ELF-1 (cell line): Measurements from ENCODE around the gene SGMS1.

Experiments used
- DNase-seq: peaks from one replicate; pipeline ENCODE4 v3.0.0-alpha.2; 2016; ENCODE audit warnings: low read depth, low spot score

The SGMS1 gene

DNA sequence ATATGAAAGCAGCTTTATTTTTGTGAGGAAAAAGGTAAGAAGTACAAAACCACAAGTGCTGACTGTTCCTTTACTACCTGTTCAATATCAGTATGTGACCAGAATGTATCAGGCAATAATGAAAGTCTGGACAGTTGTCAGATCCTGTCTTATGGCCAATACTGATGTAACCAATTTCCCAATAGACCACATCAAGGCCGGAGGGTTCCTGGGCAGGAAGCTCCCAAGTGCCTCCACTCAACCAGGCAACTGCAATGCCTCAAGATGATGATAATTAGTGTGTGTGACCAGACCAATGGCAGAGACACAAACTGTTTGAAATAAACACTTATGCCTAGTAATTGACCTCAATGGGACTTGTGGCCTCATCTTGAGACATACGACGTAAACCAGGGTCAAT is 223.1 kb downstream of the SGMS1 start:
- DNase-seq: no peak

DNA sequence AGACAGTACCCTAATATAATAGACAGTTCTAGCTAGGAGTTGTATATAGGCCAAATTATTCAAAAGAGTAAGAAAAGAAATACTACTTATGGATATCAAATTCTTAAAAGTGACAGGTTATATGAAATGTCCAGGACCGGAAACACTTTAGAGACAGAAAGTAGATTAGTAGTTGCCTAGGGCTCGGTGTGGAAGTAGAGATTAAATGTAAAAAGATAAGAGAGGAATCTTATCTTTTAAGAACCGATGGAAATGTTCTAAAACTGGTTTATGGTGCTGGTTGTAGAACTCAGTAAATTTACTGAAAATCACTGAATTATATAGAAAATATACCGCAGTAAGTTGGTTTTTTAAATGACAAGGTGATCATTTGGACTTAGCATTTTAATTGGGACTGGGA is 224.9 kb downstream of the SGMS1 start:
- DNase-seq: no peak

DNA sequence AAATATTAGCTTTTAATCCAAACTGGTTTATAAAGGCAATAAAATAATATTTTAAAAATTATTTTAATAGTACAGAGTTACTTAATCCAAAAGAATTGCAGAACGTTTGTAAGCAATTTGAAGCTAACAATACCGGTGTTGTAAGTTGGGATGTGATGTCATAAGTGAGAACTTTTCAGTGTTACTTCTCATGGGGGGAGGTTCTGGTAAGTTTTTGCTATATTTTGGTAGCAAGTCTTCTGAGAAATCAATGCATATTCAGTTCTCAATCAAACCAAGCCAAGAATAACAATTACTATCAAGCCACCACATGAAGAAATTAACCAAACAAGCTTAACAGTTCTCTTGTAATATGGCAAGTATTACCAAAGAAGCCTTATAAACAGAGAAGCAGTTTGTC is 225.4 kb downstream of the SGMS1 start:
- DNase-seq: no peak

DNA sequence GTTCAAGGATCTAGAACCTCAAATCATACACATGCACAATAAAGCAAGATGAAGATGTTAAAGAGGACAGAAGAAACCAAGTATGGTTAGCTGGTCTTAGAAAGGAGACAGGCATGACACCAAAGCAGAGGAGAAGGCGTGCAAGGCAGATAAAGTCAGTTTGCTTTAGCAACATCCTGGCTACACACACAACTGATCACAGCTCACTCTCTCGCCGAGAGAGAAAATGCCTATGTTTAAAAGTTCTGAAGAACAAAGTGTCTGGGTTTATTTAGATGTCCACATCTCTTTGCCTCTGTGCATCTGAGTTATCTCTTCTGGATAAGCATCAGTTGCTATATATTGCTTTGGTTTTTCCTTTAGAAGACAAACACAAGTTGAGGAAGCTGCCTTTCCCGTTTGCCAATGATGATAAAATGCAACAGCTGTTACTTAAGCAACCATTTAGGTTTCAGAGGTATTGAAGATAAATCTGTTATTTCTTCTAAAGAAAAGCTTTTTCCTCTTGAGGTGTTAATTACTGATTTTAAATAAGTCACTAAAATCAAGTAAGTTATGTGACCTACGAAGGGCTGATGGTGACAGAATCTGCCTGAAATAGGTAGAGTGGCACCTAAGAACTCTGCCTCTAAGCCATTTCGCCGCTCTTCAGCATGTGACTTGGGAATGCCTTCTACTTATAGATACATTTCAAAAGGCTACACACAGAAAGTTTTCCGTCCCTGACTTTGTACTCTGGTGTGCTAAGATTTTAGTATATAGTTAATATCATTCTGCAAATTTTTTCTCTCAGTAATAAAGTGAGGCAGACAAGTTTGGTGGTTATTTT is 226.2 kb downstream of the SGMS1 start:
- DNase-seq: no peak

DNA sequence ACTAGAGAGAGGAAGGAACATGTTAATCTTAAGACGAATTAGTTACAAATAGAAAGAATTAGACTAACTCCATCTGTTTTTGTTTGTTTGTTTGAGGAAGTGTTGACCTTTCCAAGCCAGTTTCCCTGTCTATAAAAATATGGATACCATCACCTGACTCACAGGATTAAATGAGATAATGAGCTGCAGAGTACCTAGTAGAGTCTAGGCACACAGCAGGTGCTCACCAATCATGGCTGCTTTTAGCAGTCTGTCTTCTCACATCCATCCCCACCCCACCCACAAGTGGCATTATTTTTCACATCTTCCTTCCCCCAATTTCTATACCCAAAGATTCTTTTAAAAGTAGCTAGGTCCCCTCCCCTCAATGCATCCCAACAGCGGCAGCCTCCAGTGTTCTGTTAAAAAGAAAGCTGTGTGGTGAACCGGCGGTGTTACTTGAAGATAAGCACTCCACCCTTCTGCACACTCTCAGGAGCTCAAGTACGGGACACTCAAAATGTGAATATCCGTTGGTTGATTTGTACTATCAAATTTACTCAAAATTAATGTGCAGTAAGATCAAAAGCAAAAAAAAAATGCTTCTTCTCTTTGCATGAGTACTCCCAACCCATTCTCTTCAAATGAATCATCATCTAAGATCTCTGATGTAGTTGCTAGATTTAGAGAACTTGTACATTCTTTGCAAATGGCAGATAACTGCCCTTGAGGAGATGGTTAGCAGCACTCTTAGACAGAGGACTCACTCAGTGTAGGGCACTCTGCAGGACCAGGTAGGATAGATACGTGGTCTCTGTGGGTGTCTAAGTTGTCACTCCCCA is 227.1 kb downstream of the SGMS1 start:
- no peak for DNase-seq

DNA sequence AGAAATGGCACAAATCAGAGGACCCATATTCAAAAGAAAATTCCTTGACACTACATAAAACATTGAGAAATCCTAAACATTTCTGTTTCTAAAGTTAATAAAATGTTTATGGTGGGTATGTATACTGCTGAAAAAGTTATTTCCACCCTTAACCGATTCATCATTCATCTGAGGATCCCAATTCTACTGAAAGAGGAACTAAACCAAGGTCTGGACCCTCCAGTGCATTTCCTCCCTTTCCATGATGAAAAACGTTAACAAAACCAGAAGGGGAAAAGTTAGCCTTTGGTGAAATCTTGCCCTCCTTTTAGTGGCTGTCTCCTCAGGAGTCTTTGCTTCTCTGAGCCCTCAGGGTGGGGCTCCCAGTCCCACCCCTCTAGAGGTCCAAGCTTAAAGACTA is 227.9 kb downstream of the SGMS1 start:
- no peak for DNase-seq

DNA sequence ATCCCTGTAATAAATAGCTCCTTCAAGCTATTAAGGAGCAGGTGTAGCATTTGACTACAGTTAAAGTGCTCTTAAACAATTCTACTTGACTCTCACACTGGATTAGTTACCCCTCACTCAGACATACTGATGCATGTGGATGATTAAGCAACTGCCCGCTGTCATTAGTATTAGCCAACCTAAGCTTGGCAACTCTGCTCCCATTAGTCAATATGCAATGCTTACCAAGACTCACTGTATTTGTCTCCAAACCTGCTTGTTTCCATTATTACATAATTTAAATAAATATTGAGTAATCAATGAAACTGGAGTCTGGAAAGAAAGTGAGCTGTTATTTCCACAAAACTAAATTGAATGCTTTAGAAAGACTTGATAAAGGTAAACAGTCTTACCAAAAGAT is 228.5 kb downstream of the SGMS1 start:
- DNase-seq: no peak

DNA sequence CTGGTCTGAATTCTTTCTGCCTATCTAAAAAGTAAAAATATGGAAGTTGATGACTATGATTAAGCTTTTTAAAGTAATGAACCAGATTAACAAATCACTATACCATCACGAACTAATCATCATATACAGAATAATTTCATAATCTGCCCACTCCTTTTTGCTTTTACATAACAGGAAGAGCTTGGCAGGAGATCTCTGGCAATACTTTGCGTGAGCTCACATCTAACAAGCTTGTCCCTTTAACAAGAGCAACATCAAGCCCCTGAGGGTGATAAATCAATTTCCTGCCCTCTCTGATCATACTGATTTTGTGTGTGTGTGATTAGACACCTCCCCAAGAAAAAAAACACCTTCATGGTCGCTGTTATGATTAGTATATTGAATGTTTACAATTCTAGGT is 228.9 kb downstream of the SGMS1 start:
- DNase-seq: no peak

DNA sequence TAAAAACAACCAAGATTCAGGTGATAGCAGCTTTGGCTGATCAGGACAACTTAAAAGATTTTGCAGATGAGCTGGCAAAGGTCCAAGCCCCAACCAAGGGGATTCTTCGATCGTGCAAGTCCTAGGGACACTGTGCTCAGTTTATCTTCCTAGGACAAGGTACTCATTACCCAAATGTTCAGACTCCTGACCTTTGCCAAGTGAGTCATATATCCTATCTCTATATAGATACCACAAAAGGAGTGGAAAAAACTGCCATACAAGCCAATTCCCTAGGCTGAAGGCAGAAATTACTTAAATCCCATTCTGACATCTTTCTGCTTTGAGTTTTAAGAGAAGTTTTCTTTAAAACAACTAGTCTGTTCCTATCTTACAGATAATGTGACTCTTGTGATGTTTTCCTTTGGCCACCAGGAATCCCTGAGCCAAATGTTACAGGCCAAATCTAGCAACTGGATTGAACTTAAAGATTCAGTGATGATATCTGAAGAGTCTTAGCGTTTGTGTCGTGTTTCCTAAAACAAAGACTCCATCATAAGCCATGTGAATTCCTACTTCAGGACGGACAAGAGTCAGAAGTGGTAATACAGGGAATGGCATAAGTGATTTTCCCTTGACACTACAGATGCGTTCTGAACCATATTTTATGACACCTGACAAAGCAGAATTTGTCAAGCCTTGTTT is 229.8 kb downstream of the SGMS1 start:
- DNase-seq: no peak

DNA sequence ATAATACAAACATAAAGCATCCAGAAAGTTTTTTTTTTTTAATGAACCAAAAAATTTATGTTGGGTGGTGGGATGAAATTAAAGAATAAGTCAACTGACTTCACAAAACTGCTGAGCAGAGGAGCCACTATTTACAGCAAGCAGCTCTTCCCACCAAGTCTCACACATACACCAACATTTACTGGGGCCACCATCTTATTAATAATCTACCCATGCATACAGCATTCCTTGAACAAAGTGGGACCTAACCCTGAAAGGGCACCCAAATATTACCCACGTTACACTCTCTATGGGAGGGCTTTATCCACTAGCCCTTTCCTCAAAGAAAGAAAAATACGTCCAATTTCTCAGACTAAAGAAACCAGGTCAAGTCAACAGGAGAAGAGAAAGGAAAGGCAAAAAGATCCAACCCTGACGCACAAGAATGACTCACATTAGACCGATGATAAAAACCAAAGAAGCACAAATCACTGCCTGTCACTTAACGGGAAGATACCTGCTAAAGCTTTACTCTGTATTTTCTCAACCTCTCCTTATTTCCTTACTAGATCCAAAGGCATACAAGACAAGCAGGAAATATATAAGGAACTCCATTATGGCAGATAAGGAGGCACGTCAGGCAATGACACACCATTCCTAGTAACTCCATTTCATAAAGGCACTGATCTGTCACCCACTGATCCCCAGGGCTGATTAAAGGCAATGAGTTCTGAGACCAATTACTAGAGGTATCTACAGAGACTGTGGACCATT is 230.6 kb downstream of the SGMS1 start:
- DNase-seq: no peak

DNA sequence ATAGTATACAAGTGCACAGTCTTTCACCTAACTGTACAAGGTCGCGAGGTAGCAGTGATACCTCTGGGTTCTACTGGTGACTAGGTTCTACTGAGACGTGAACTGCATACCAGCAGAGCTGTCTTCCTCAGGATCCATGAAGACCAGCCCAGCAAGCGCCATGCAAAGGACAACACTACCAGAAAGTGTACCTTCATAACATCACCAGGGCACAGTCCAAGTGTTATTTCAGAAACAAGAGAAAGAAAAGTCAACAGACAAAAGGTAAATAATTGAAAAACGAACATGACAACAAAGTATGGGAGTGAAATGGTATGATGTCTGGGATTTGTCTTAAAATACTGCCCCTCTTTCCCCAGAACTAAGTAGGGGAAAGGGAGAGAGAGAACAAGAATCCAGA is 231.3 kb downstream of the SGMS1 start:
- no peak for DNase-seq

DNA sequence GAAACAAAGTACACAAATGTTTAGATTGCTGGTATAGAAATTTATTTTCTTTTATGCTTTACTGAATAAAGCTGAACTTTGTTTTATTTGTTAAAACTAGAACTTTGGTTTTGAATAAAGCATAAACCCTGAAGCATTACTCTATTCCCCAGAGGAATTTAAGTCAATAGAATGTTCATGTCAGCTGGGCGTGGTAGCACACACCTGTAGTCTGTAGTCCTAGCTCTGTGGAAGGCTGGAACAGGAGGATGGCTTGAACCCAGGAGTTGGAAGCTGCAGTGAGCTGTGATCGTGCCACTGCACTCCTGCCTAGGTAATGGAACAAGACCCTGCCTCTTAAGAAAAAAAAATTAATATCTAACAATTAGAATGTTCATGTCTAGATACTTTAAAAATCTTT is 233.5 kb downstream of the SGMS1 start:
- DNase-seq: no peak

DNA sequence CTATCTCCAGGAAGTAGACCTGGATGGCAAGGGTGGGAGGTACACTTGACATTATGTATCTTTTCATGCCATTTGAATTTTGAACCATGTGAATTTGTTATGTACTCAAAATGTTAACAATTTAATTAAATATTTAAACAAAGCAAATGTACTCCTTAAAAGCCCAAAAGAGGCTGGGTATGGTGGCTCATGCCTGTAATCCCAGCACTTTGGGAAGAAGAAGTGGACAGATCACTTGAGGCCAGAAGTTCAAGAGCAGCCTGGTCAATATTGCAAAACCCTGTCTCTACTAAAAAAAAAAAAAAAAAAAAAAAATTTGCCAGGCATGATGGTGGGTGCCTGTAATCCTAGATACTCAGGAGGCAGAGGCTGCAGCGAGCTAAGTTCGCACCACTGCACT is 235.6 kb downstream of the SGMS1 start:
- DNase-seq: no peak

DNA sequence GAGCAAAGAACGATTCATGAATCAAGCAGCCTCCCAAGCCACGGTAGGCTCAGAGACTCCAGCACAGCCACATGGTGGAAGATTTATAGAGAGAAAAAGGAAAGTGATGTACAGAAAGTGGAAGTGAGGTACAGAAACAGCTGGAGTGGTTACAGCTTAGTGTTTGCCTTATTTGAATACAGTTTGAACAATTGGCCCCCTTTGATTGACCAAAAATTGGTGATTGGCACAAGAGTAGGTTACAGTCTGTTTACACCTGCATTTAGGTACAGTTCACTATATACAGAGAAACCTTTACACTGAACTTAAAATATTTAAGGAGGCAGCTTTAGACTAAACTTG is 236.1 kb downstream of the SGMS1 start:
- DNase-seq: no peak

DNA sequence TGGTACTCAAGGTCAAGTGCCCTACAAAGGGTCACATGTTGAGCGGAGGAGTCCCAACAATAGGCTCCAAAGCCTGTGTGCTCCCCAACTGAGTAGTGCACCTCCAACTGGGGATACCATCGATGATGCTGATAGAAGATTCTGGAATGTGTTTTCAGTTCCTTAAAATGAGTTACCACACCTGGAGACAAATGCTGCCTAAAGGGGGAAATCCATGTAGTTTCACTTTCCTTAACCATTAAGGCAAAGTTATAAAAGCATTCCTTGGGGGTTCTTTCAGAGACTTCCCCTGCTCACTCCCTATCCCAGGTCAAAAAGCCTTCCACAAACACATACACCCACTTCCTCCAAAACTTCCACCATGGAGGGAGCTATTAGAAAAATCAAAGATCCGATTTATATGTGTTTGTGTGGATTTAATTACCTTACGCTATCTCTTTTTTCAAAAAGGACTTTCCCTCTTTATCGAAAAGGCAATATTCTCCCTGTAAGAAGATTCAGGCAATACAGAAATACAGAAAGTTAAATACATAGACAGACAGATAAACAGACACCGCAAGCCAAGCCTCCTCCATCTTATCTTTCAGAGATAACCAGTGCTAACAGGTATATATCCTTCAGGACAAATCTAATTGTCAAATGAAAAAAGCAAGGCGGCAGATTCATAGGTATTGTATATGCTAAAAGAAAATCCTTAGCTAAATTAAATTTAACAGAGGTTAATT is 236.6 kb downstream of the SGMS1 start:
- no peak for DNase-seq

DNA sequence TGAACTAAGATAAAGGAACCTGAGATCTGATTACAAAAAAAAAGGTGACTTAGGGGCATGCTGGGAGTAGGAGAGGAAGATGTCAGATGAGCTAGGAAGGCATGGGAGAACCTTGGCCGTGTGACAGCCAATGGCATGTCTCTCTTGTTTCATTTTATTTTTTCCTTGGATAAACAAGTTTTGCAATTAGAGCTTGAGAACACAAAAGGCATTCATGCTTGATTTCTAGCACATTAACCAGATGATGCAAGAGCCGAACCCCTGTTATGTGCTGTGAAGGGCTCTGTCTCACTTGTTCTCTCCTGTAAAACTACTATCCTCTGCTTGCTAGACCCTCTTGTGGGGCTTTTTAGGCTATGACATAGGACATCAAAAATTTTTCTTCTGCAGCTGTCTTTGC is 238.1 kb downstream of the SGMS1 start:
- no peak for DNase-seq

DNA sequence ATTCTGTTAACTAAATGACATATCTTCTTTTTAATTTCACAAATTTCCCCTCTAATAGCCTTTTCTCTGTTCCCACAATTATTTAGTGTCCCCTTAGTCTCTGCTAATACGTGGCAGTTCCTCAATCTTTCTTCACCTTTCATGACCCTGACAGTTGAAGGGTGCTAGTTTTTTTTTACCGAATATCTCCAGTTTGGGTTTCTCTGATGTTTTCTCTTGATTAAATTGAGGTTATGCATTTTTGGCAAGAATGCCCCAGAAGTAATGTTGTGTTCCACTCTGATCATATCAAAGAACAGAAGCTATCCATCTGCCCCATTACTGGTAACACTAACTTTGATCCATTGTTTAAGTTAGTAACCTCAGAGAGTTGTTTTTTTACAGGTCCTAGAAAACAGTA is 238.9 kb downstream of the SGMS1 start:
- DNase-seq: no peak

DNA sequence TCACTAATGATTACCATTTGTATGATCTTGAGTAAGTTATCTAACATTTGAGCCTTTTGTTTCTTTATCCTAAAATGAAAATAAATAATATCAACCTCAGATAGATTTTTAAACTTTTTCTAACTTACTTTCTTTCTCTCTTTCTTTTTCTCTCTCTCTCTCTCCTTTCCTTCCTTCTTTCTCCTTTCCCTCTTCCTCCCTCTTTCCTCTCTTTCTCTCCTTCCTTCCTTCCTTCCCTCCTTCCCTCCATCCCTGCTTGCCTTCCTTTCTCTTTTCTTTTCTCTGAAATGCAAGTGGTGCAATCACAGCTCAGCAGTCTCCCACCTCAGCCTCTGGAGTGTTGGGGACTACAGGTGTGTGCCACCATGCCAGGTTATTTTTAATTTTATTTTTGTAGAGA is 239.5 kb downstream of the SGMS1 start:
- no peak for DNase-seq

DNA sequence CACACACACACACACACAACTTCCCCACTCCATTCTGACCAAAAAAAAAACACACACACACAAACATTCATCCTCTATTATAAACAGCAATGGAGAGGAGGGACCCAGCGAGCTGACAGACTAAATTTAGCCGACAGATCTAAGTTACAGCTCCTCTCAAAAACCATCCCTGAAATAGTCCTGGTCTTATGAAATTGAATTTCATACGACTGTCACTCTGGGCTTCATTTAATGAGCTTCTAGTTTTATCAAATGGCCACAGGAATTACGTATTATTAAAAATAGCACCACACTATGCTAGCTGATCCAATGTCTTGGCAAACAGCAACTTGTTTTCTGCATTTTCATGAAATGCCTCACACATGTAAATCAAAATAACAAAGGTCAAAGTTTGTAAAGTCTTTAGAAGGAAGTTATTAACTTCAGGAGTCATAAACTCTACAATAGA is 241.2 kb downstream of the SGMS1 start:
- DNase-seq: no peak

DNA sequence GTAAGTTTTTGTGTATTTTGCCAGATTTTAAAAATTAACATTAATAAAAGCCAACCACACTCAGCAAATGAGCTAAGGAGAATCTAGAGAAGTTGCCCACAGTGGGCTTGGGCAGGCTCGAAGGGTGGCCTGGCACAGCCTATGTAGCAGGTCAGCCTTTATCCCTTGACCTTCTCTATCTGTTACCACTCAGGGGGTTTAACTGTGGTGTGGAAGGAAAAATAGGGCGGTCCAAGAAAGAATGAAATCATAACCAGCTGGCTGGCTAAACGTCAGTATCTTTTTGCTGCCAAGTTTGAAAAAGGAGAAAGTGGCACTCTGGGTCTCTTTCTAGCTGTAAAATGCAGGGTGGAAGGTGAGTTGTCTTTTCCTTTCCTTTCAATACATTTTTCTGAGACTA is 242.1 kb downstream of the SGMS1 start:
- DNase-seq: no peak

DNA sequence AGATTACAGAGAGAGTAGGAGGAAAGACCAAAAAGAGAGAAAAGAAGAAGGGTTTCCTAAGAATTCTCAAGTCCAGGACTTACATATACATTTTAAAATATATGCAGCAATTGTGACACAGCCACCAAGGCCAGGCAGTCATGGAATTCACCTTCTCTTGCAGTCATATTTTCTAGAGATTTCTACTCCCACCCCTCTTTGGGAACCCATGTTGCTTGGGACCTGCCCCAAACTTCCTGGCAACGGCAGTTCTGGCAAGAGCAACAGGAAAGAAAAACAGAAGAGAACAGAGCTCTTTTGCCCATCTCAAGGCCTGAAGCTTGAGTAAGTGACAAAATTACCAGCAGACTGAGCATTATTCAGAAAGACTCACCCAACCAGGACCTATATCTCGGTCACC is 244.1 kb downstream of the SGMS1 start:
- DNase-seq: no peak
